NOMO-1 treated with DMSO at 0.1 percent for 48 hours (cell line): Measurements from ENCODE around the gene MAP3K1.
"Not testable (repeated sequence)": the region's sequence is repeated elsewhere in the genome, so short reads cannot be mapped to it uniquely, and the experiment has no call there.

Experiments used
- DNase-seq: peaks from one replicate; lab custom pipeline; 2025; ENCODE audit not compliant: unreplicated experiment; lab: John Stamatoyannopoulos, UW

Gene MAP3K1

GRCh38 chr5:56814963-56815657, at the start of gene MAP3K1:
MAP3K1 (plus strand) TSS chr5:56815549; CDS start chr5:56815574, 25 bp downstream.
- DNase-seq, result peak; percentile 53

- DNase-seq, result no peak
Measured at GRCh38 chr5:56766926-56767325, 48.4 kb upstream of the MAP3K1 start.

DNA sequence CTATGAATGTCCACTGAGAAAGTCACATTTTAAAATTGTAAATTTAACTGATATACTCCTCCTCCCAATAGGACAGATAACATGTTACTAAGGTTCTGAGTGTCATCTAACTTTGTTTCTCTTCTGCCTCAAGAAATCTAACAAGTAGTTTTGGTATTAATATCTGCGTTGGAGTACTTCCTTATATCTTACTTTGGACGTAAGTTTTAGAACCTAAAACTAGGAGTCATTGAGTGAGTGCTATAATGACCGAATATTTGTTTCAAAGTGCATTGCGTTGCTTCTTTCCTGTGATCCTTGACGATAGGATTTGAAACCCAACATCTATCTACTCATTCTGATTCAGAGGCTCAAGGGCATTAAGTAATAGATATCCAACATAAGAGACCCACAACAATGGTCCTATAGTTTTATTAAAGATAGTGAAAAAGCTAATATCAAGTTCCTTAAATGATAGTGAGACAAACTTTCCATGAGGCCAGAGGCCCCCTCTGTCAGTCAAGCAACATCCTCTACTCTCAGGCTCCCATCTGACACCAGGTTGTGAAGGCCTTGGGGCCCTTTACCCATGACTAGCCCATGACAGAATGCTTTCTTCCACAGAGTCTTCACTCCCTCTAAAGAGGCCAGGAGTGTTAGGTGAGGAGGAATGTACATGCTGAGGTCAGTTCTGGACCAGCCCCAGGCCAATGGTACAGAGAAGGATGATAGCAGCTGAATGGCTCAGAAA, 45.3 kb upstream of the MAP3K1 start:
- DNase-seq, result no peak

- DNase-seq, result no peak
Measured at GRCh38 chr5:56772767-56773166, 42.6 kb upstream of the MAP3K1 start.

GRCh38 chr5:56774957-56775356, 40.4 kb upstream of the MAP3K1 start:
- no peak for DNase-seq

DNA sequence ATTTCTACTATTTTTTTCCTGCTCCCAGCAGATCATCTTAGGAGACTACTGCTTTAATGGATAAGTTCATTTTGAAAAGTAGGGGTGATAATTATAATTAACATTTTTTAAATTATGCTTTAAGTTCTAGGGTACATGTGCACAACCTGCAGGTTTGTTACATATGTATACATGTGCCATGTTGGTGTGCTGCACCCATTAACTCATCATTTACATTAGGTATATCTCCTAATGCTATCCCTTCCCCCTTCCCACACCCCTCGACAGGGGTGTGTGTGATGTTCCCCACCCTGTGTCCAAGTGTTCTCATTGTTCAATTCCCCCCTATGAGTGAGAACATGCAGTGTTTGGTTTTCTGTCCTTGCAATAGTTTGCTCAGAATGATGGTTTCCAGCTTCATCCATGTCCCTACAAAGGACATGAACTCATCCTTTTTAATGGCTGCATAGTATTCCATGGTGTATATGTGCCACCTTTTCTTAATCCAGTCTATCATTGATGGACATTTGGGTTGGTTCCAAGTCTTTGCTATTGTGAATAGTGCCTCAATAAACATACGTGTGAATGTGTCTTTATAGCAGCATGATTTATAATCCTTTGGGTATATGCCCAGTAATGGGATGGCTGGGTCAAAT, 39.0 kb upstream of the MAP3K1 start:
- not testable (repeated sequence) for DNase-seq

DNA sequence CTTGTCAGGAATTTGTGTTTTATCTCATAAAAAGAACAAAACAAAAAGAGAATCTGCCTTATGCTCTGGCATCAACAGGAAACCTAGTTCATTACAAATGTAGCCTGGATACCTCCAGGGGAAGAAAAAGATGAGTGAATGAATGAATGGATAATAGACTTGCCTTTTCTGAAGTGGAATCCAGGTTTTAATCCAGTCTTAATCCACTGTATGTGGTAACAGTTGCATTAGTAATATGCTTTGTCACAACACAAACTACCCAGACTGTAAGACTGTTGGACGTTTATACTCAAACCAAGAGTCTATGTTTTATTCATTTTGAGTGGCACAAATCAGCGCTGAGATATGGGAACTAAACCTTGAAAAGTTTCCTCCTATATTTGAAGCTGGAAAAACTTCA, 32.1 kb upstream of the MAP3K1 start:
- no peak for DNase-seq

DNA sequence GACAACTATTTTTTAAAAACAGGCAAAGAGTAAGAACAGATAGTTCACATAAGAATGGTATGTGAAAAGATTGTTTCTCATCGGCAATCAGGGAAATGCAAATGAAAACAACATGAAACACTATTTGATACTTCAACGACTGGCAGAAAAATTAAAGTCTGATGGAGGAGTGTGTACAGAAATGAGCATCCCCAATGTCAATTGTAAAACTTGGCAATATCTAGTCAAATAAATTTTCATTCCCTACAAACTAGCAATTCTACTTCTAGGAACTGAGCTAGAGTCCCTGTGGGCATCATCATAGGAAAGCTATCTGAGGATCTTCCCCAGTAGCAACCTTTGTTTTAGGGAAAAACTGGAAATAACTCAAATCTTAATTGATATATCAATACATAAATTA, 29.0 kb upstream of the MAP3K1 start:
- DNase-seq, result no peak

GRCh38 chr5:56791396-56791795, 24.0 kb upstream of the MAP3K1 start:
- no peak for DNase-seq

- DNase-seq, result no peak
Measured at GRCh38 chr5:56798521-56798920, 16.8 kb upstream of the MAP3K1 start.

DNA sequence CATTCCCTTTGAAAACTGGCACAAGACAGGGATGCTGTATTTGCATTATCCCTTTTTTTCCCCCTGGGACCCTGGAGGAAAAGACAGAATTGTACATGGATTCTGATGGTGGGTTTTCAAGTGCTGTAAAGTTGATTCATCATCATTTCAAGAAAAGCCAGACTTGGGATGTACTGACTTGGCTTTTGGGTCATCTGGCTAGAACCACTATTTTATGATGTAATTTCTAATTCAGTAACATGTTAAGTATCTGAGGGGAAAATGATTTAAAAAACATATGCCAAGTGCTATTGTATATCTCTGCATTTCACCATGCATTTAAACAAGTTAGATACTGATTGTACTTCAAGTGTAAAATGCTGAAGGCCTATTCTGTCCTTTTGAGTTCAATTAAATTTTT, 15.2 kb upstream of the MAP3K1 start:
- DNase-seq, result no peak

DNA sequence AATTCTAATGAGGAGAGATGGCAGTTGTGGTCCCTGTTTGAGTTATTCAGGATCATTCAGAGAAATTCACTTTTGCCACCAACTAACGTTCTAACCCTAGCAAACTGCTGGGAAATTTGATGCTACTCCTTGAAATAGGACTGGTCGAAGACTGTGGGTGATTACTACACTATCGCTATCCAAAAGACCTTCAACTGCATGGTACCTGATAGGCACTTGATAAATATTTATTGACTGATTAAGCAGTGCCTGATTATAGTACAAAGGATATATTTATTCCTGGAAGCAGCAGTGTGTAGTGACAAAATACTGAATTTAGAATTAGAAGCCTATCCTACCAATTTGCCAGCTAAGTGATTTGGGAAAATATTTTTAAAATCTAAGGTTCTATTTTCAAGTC, 14.1 kb upstream of the MAP3K1 start:
- no peak for DNase-seq

DNA sequence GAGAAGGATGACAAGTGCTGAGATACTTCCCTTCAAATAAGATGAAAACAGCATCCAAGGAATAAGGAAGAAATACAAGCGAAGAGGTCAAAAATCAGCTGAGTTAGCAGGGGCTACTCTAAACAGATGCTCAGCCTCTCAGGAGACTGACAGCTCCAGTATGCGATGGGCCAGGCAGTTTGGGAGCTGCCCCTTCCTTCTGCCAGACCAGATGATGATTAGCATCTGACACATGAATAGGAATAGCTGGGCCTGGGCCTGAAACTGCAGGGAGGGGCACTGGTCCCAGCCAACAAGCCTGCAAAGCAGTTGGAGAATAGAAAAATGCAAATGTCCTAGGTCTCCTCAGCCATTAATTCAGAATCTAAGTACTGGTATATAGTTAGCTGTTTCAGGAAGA, 13.1 kb upstream of the MAP3K1 start:
- DNase-seq, result no peak

- DNase-seq, result no peak
Measured at GRCh38 chr5:56803025-56803424, 12.3 kb upstream of the MAP3K1 start.

DNA sequence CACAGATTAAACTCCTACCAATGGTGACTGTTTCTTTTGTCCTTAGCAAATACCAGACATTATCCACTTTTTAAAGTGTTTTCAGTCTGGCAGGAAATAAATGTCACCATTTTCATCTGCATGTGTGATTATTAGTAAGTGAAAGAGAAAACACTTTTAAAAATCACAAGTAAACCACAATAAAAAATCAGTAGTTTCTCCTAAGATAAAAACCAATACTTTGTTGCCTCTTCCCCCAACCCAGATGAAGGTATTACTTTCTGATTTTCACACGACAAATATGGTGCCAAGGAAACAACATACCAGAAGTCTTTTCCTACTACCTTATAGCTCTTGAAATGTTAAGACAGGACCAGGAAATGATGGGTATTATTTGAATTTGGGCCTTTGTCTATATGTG, 11.5 kb upstream of the MAP3K1 start:
- no peak for DNase-seq

GRCh38 chr5:56807679-56808078, 7.7 kb upstream of the MAP3K1 start:
- DNase-seq, result peak; percentile 62

DNA sequence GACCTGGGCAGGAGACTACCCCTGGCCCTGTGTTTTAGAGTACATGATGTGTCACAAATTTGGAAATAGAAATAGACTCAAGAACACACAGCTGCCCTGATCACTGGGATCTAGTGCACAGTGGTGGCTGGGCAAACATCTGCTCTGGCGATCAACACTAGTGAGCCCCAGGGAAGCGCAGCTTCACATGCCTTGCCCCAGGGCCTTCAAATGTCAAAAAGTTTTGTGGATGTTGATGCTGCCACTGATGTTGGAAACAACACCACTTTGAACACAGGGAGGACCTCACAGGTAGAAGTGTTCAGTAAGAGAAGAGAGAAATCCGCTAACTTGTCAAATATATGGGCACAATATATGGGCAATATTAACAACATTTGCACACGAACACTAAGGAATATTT, 7.1 kb upstream of the MAP3K1 start:
- no peak for DNase-seq

GRCh38 chr5:56810826-56811225, 4.5 kb upstream of the MAP3K1 start:
- DNase-seq, result no peak

GRCh38 chr5:56812110-56812509, 3.2 kb upstream of the MAP3K1 start:
- DNase-seq, result peak; percentile 62

GRCh38 chr5:56813302-56813701, 2.0 kb upstream of the MAP3K1 start:
- DNase-seq, result peak; percentile 65

GRCh38 chr5:56814361-56814962, 887 bp upstream of the MAP3K1 start:
- no peak for DNase-seq
